Measurements from ENCODE around the gene PCDHGC5. TPM values are rescaled to one million over a fixed set of nuclear protein-coding genes. Genes with fewer than 3 reads are reported as not detected.

The PCDHGC5 gene
- total RNA-seq, result 0.71 and 1.2 TPM in 2 replicates

GRCh38 chr5:141488591-141489561 is at the start of gene PCDHGC5:
Gene PCDHGC5, plus strand, starts transcription at chr5:141489081. Its CDS starts 160 bp downstream, at chr5:141489241.

GRCh38 chr5:141475625-141476131 is 13.2 kb upstream of the PCDHGC5 start, which contains the start of gene PCDHGC3:
Gene PCDHGC3, plus strand, starts transcription at chr5:141475966. Its CDS starts 151 bp downstream, at chr5:141476117.

GRCh38 chr5:141484641-141485311 is 4.1 kb upstream of the PCDHGC5 start, which contains the start of gene PCDHGC4:
Gene PCDHGC4, plus strand, starts transcription at chr5:141485030. Its CDS starts 144 bp downstream, at chr5:141485174.

Other genes starting within 250 kb of the PCDHGC5 start
- 0.35 TPM in 1 of 2 replicates, not detected in the other for gene PCDHB15, start 243.7 kb upstream of the PCDHGC5 start, total RNA-seq
- gene SLC25A2, start 185.0 kb upstream of the PCDHGC5 start, total RNA-seq, result under 0.01 TPM in 1 of 2 replicates, not detected in the other
- 45.8 and 59.5 TPM in 2 replicates for gene TAF7, start 168.3 kb upstream of the PCDHGC5 start, total RNA-seq
- gene PCDHGA1, start 158.6 kb upstream of the PCDHGC5 start, total RNA-seq, result 0.29 TPM in 1 of 2 replicates, not detected in the other
- gene PCDHGA2, start 150.3 kb upstream of the PCDHGC5 start, total RNA-seq, result 0.53 and 1.4 TPM in 2 replicates
- gene PCDHGA3, start 145.3 kb upstream of the PCDHGC5 start, total RNA-seq, result 0.18 TPM in 1 of 2 replicates, not detected in the other
- gene PCDHGB1, start 139.0 kb upstream of the PCDHGC5 start, total RNA-seq, result 0.35 TPM in 1 of 2 replicates, not detected in the other
- gene PCDHGA4, start 134.1 kb upstream of the PCDHGC5 start, total RNA-seq, result 0.58 and 2.1 TPM in 2 replicates
- gene PCDHGB2, start 129.1 kb upstream of the PCDHGC5 start, total RNA-seq, result 0.53 and 0.86 TPM in 2 replicates
- 0.29 and 0.89 TPM in 2 replicates for gene PCDHGA5, start 124.9 kb upstream of the PCDHGC5 start, total RNA-seq
- 0.58 and 0.71 TPM in 2 replicates for gene PCDHGB3, start 118.8 kb upstream of the PCDHGC5 start, total RNA-seq
- 0.86 and 1.4 TPM in 2 replicates for gene PCDHGA6, start 115.2 kb upstream of the PCDHGC5 start, total RNA-seq
- 0.89 and 2.0 TPM in 2 replicates for gene PCDHGA7, start 106.3 kb upstream of the PCDHGC5 start, total RNA-seq
- 3.9 and 4.6 TPM in 2 replicates for gene PCDHGB4, start 101.4 kb upstream of the PCDHGC5 start, total RNA-seq
- 0.71 and 0.86 TPM in 2 replicates for gene PCDHGA8, start 96.4 kb upstream of the PCDHGC5 start, total RNA-seq
- gene PCDHGB5, start 91.1 kb upstream of the PCDHGC5 start, total RNA-seq, result 6.7 and 7.2 TPM in 2 replicates
- 0.86 and 1.9 TPM in 2 replicates for gene PCDHGA9, start 86.3 kb upstream of the PCDHGC5 start, total RNA-seq
- gene PCDHGB6, start 81.1 kb upstream of the PCDHGC5 start, total RNA-seq, result 0.29 and 0.89 TPM in 2 replicates
- gene PCDHGA10, start 76.1 kb upstream of the PCDHGC5 start, total RNA-seq, result 4.3 and 4.6 TPM in 2 replicates
- gene PCDHGB7, start 71.4 kb upstream of the PCDHGC5 start, total RNA-seq, result 4.3 and 6.0 TPM in 2 replicates
- 5.3 and 8.4 TPM in 2 replicates for gene PCDHGA11, start 68.0 kb upstream of the PCDHGC5 start, total RNA-seq
- gene PCDHGA12, start 58.6 kb upstream of the PCDHGC5 start, total RNA-seq, result 14.9 and 15.6 TPM in 2 replicates
- gene PCDHGC3, start 13.1 kb upstream of the PCDHGC5 start, total RNA-seq, result 38.6 TPM in 2 replicates
- gene PCDHGC4, start 4.1 kb upstream of the PCDHGC5 start, total RNA-seq, result under 0.01 and 0.58 TPM in 2 replicates
- 36.6 and 46.8 TPM in 2 replicates for gene DIAPH1, start 129.9 kb downstream of the PCDHGC5 start, total RNA-seq
- gene HDAC3, start 147.8 kb downstream of the PCDHGC5 start, total RNA-seq, result 55.1 and 67.2 TPM in 2 replicates
- 3.5 and 6.2 TPM in 2 replicates for gene RELL2, start 147.9 kb downstream of the PCDHGC5 start, total RNA-seq
- gene FCHSD1, start 162.3 kb downstream of the PCDHGC5 start, total RNA-seq, result 23.6 and 32.6 TPM in 2 replicates
- gene ARAP3, start 193.1 kb downstream of the PCDHGC5 start, total RNA-seq, result 10.1 and 11.5 TPM in 2 replicates

Data from myometrial cell (primary cell).